ENCODE data around the gene SLC12A6.

Gene SLC12A6

GRCh38 chr15:34259566-34259965 is 78.0 kb downstream of the SLC12A6 start:
- no peak for DNase-seq (ENCODE audit: low read depth)

- DNase-seq (ENCODE audit: low read depth), result no peak
These were observed 79.4 kb downstream of the SLC12A6 start for GRCh38 chr15:34258151-34258550.

- no peak for DNase-seq (ENCODE audit: low read depth)
These were observed 85.0 kb downstream of the SLC12A6 start for GRCh38 chr15:34252545-34252944.

GRCh38 chr15:34248190-34248589 is 89.4 kb downstream of the SLC12A6 start:
- DNase-seq (ENCODE audit: low read depth), result no peak

GRCh38 chr15:34246276-34246976 is 91.2 kb downstream of the SLC12A6 start:
- no peak for DNase-seq (ENCODE audit: low read depth)

- no peak for DNase-seq (ENCODE audit: low read depth)
These were observed 94.4 kb downstream of the SLC12A6 start for GRCh38 chr15:34243226-34243625.

GRCh38 chr15:34242331-34242710 is 95.3 kb downstream of the SLC12A6 start:
- DNase-seq (ENCODE audit: low read depth), result no peak

GRCh38 chr15:34241376-34242330 is 95.9 kb downstream of the SLC12A6 start:
- peak; percentile 19 for DNase-seq (ENCODE audit: low read depth)

- no peak for DNase-seq (ENCODE audit: low read depth)
These were observed 97.0 kb downstream of the SLC12A6 start for GRCh38 chr15:34240537-34240936.

- DNase-seq (ENCODE audit: low read depth), result peak; percentile 77
These were observed 98.3 kb downstream of the SLC12A6 start for GRCh38 chr15:34239151-34239808.

GRCh38 chr15:34233614-34234013 is 104.0 kb downstream of the SLC12A6 start:
- no peak for DNase-seq (ENCODE audit: low read depth)

GRCh38 chr15:34223904-34224596 is 113.5 kb downstream of the SLC12A6 start:
- no peak for DNase-seq (ENCODE audit: low read depth)

- no peak for DNase-seq (ENCODE audit: low read depth)
These were observed 119.9 kb downstream of the SLC12A6 start for GRCh38 chr15:34217587-34218225.

- DNase-seq (ENCODE audit: low read depth), result no peak
These were observed 120.9 kb downstream of the SLC12A6 start for GRCh38 chr15:34216527-34217270.

- DNase-seq (ENCODE audit: low read depth), result no peak
These were observed 123.4 kb downstream of the SLC12A6 start for GRCh38 chr15:34214135-34214534.

- DNase-seq (ENCODE audit: low read depth), result no peak
These were observed 123.9 kb downstream of the SLC12A6 start for GRCh38 chr15:34213690-34214089.

- DNase-seq (ENCODE audit: low read depth), result peak; percentile 53
These were observed 127.9 kb downstream of the SLC12A6 start, which contains the start of gene KATNBL1 for GRCh38 chr15:34209421-34210282. Gene KATNBL1 (minus strand): TSS chr15:34210096. CDS start chr15:34163676, 46,420 bp downstream.

- no peak for DNase-seq (ENCODE audit: low read depth)
These were observed 131.6 kb downstream of the SLC12A6 start for GRCh38 chr15:34206011-34206410.

GRCh38 chr15:34203936-34204335 is 133.6 kb downstream of the SLC12A6 start:
- no peak for DNase-seq (ENCODE audit: low read depth)

- DNase-seq (ENCODE audit: low read depth), result no peak
These were observed 134.3 kb downstream of the SLC12A6 start for GRCh38 chr15:34203305-34203704.

All from non-pigmented ciliary epithelial cell (primary cell).